ENCODE results near the gene INTS11. TPM values are rescaled to one million over a fixed set of nuclear protein-coding genes. Genes with fewer than 3 reads are reported as not detected.
"Not testable (repeated sequence)": the region's sequence is repeated elsewhere in the genome, so short reads cannot be mapped to it uniquely, and the experiment has no call there.

Gene INTS11
- 100 to 1,000 TPM in 1 of 3 donors, 10 to 100 TPM in 2; 92.8 to 117 (median 98.6) TPM for polyA plus RNA-seq

DNA sequence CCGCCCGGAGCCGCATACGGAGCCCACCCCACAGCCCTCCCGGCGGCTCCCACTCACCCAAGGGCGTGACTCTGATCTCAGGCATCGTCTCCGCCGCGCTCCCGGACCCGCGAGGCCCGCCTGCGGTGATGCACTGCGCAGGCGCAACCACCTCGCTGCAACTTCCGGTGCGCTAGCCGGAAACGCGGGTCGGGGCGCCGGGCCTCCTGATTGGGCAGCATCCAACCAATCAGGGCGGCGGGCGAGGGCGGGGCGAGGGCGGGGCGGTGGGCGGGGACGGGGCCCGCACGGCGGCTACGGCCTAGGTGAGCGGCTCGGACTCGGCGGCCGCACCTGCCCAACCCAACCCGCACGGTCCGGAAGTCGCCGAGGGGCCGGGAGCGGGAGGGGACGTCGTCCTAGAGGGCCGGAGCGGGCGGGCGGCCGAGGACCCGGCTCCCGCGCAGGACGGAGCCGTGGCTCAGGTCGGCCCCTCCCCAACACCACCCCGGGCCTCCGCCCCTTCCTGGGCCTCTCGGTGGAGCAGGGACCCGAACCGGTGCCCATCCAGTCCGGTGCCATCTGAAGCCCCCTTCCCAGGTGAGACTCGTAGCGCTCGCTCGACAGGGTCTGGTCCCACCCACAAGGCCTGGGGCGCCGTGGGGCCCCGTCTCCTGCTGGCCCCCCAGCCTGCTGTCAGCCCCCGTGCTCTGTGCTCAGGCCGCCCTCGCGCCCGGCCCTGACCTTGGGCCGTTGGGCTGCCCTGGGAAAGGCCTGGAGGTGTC lies at the start of gene INTS11, which contains the start of gene CPTP:
TSS of gene INTS11 (minus strand) at position 137 of the 764 bp plus-strand sequence. CDS start at position 85, 52 bp downstream.
TSS of gene CPTP (plus strand) at position 279 of the 764 bp plus-strand sequence. CDS start 2,109 bp downstream, outside the sequence.
- no peak within 1 kb of the TSS for H3K27ac ChIP-seq (ENCODE audit: low read depth, low read length)
- 0 to 2% (median 0%) methylated on average over 64 to 84 of the region's 84 CpGs for WGBS, 3 donors

DNA sequence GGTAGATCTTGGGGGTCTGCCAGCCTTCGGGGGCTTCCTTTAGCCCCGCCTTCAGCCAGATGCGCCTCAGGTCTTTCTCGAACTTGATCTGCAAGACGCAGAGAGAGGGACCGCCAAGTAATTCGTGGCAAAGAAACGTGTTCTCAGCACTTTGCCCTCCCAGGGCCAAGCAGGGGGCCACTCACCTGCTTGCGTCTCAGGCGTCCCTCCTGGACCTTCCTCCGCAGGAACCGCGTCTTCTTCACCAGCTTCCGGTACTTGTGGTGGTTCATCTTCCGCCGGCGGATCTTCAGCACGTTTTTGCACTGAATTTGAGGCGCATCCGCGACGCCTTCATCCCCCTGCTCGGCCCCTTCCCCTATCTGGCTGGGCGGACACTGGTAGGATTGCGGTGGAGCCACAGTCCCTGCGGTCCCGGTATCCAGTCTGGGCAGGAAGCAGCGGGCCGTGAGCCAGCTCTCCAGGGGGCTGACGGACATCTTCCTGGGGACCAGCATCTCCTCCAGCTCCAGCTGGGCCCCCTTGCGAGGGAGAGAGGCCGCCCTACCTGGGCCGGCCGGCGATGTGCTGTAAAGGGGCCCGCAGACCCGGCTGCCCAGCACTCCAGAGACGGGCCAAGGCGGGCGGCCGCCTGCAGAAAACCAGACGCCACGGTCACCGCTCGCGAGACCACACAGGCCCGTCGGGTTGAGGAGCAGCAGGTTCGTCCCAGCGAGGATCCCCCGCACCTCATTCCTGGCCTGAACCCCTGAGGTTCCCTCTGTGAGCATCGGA lies 49.5 kb upstream of the INTS11 start:
- no peak overlapping the region for H3K27ac ChIP-seq (ENCODE audit: low read depth, low read length)
- 47 to 51% (median 50%) methylated on average over 42 to 52 of the region's 52 CpGs for WGBS, 3 donors

DNA sequence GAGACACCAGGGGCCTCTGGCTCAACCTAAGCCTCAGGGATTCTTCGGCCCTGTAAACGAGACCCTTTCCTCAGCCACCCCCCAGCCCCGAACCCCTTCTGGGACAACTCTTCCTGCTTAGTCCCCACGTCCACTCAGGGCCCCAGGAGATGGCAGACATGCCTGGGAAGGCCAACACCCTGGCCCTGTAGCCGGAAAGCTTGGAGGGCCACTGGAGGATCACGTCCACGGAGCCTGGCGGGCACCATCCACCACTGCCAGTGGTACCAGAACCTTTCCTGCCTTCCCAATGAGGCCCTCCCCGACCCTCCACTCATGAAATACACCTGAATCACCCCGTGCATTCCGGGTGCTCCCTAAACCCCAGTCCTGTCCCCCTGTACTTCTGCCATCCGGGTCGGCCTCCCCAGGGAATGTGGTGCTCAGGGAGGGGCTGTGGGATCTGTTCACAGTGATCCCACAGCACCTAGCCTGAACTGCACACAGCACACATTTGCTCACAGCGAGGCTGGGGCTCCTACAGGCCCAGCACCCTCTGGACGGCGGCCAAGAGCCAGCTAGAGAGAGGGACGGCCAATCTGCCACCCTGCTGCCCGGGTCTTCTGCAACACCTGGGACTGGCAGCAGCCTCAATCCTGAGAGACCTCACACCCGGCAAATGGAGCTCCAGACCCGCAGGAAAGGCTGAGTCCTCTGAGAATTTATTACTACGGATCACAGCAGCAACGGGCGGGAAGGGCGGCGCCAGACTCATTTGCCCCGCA lies 48.8 kb upstream of the INTS11 start:
- 78 to 87% (median 86%) methylated on average over 26 of the region's 26 CpGs for WGBS, 3 donors
- H3K27ac ChIP-seq (ENCODE audit: low read depth, low read length), result no peak overlapping the region

DNA sequence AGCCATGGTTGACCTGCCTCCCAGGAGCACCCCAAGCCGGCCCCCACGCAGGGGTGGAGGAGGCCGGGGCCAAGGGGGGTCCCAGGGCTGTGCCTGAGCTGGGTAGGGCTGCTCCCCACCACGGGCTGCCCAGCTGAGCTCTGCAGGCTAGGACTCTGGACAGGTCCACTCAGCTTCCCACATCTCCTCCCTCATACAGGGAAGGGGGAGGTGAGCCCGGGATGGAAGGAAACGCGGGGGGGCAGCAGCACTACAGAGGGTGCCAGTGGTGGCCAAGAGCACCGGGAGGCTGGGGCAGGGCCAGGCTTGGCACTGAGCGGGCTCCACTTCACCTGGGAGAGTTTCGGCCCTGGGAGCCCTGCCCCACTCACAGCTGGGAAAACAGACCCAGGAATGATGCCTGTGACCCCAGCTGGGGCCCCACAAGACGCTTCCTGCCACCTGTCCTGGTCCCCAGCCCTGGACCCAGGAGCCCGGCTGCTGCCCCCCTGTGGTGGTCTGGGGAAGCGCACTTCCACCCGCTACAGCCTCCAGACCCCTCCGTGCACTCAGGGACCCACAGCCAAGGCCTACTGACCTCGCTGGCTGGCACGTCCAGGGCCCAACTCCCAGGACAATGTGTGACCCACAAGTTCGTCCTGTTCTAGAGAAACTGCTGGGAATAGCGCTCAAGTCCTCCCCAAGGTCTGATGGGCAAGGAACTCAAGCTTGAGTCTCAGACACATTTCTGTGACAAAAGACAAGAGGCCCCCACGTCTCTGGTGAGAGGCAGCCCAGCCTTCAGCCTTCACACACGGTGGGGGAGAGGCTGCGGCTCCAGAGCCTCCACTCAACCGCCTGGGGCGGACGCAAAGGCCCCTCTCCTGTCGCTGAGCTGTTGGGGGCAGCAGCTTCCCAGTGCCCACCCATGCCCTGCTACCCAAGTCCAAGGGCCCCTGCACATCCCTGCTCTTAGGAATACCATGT lies 47.6 kb upstream of the INTS11 start:
- H3K27ac ChIP-seq (ENCODE audit: low read depth, low read length), result no peak overlapping the region
- 24 to 30% (median 26%) methylated on average over 26 of the region's 26 CpGs for WGBS, 3 donors

DNA sequence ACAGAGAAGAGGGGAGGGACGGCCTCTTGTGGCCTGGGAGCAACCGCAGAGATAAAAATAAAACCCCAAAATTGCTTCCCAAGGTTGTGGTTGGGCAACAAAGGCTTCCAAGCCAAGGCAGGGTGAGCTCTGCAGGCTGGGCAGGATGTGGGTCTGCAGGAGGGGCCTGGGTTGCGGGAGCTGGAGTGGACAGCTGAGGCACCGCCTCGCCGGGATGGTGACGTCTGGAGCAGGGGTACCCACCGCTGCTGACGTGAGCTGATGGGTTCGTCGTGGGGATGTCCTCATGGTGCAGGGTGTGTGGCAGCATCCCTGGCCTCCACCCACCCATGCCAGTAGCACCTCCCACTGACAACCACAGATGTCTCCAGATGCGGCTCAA lies 46.9 kb upstream of the INTS11 start:
- H3K27ac ChIP-seq (ENCODE audit: low read depth, low read length), result no peak overlapping the region
- 34 to 59% (median 41%) methylated on average over 12 of the region's 12 CpGs for WGBS, 3 donors

DNA sequence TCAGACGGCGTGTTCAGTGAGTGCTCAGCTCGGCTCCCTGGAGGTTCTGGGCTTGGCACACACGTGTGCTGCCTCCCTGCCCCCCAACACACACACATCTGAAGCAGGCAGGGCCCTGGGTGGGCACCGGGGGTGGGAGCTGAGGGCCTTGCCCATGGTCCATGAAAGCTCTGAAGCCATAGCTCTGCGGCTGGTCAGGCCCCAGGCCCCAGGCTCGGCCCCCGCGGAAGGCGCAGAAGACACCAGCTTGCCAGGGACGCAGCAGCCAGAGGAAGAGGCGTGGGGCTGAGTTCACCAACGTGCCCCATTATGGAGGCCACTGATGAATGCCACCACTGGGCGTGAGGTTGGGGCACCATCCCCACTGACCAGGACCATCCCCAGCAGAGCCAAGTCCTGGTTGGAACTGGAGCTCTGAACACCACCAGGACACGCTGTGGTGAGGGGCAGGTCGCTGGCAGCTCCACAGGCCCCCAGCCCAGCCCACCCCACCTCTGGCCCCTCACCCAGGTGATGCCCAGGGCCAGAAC lies 46.4 kb upstream of the INTS11 start:
- WGBS, 3 donors, result 75 to 84% (median 80%) methylated on average over 15 to 16 of the region's 16 CpGs

DNA sequence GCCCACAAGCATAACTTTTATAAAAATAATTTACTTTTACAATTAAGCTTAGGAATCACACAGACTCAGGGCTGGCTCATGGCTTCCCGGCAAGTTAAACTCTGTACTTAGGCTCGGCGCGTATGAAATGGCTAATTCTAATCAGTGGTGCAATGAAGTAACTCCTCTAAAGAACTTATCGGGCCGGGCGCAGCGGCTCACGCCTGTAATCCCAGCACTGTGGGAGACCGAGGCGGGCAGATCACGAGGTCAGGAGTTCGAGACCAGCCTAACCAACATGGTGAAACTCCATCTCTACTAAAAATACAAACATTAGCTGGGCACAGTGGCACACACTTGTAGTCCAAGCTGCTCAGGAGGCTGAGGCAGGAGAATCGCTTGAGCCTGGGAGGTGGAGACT lies 45.6 kb upstream of the INTS11 start:
- not testable (repeated sequence) for H3K27ac ChIP-seq (ENCODE audit: low read depth, low read length)
- 90 to 95% (median 93%) methylated on average over 14 of the region's 14 CpGs for whole genome bisulfite sequencing, 3 donors

More for the DNA sequence above, 46.4 kb upstream of the INTS11 start:
- H3K27ac ChIP-seq (ENCODE audit: low read depth, low read length), result no peak overlapping the region

DNA sequence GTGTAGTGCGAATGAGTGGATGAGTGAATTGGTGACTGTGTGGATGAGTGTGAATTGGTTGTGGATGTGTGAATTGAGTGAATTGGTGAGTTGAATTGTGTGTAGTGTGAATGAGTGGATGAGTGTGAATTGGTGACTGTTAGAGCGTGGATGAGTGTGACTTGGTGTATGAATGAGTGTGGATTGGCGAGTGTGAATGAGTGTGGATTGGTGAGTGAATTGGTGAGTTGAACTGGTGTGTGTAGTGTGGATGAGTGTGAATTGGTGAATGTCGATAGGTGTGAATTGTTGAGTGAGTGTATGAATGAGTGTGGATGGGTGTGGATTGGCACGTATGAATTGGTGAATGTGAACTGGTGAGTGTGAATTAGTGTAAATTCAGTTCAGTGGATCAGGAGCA lies 42.9 kb upstream of the INTS11 start:
- 95 to 98% (median 98%) methylated on average over 5 of the region's 5 CpGs for WGBS, 3 donors
- H3K27ac ChIP-seq (ENCODE audit: low read depth, low read length), result no peak overlapping the region

DNA sequence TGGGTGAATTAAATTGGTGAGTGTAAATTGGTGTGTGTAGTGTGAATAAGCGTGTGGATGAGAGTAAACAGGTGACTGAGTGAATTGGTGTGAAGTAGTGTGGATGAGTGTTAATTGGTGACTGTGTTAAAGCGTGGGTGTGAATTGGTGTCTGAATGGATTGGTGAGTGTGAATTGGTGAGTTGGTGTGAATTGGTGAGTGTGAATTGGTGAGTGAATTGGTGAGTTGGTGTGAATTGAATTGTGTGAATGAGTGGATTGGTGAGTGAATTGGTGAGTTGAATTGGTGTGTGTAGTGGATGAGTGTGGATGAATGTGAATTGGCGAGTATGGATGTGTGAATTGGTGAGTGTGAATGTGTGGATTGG lies 42.2 kb upstream of the INTS11 start:
- no peak overlapping the region for H3K27ac ChIP-seq (ENCODE audit: low read depth, low read length)
- WGBS, 3 donors, result 94 to 98% (median 97%) methylated on average over 3 of the region's 3 CpGs

DNA sequence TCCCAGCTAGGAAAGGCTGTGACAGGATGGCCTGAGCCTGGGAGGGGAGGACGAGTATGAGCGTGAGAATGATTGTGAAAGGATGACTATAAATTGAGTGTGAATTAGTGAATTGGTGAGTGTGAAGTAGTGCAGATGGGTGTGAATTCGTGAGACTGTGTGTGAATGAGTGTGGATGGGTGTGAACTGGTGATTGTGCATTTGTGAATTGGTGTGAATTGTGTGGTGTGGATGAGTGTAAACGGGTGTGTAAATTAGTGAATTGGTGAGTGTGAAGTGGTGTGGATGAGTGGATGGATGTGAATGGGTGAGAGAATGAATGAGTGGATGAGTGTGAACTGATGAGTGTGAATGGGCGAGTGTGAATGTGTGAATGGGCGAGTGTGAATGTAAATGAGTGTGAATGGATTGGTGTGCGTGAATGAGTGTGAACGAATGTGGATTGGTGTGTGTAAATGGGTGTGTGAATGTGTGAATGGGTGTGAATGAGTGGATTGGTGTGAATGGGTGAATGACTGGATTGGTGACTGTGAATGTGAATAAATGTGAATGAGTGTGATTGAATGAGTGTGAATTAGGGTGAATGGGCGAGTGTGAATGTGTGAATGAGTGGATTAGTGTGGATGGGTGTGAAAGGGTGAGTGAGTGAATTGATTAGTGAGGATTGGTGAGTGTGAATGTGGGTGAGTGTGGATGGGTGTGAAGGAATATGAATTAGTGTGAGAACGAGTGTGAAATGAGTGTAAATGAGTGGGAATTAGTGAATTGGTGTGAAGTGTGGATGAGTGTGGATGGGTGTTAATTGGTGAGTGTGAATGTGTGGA lies 41.6 kb upstream of the INTS11 start:
- WGBS, 3 donors, result 77 to 87% (median 84%) methylated on average over 10 of the region's 10 CpGs
- no peak overlapping the region for H3K27ac ChIP-seq (ENCODE audit: low read depth, low read length)

DNA sequence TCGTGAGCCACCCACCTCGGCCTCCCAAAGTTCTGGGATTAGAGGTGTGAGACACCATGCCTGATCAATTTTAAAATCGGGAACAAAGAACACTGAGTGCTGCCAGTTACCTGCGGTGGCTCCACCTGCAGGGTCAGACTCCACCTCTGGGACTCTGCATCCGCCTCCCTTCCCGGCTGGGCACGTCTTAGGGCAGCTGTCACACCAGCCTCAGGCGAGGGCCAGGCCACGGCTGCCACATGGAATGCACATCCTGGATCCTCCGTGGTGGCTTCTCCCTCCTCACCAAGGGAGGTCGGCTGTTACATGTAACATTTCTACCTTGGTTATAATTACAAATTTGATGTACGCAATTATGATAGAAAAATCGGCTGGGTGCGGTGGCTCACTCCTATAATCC lies 39.8 kb upstream of the INTS11 start:
- 63 to 84% (median 82%) methylated on average over 14 of the region's 14 CpGs for WGBS, 3 donors
- H3K27ac ChIP-seq (ENCODE audit: low read depth, low read length), result no peak overlapping the region

DNA sequence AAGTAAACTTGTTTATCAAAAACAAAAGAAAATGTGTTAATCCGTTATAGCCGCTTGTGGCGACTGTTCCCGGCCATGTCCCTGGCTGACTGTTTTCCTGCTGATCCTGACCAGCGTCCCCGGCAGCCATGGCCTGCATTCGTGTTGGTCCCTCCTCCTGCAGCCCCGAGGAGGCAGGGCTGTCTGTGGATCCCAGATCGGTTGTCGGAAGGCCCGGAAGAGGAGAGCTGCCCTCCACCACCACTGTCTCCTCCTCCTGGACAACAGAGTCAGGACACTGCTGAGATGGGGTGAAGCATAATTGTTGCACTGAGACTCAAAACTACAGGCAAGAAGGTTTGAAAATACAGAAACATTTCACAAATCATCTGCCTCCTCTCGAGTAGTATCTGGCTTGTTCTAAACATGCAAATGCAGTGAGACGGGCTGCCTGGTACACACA lies 37.5 kb upstream of the INTS11 start:
- WGBS, 3 donors, result 20 to 35% (median 21%) methylated on average over 13 of the region's 13 CpGs
- H3K27ac ChIP-seq (ENCODE audit: low read depth, low read length), result no peak overlapping the region

DNA sequence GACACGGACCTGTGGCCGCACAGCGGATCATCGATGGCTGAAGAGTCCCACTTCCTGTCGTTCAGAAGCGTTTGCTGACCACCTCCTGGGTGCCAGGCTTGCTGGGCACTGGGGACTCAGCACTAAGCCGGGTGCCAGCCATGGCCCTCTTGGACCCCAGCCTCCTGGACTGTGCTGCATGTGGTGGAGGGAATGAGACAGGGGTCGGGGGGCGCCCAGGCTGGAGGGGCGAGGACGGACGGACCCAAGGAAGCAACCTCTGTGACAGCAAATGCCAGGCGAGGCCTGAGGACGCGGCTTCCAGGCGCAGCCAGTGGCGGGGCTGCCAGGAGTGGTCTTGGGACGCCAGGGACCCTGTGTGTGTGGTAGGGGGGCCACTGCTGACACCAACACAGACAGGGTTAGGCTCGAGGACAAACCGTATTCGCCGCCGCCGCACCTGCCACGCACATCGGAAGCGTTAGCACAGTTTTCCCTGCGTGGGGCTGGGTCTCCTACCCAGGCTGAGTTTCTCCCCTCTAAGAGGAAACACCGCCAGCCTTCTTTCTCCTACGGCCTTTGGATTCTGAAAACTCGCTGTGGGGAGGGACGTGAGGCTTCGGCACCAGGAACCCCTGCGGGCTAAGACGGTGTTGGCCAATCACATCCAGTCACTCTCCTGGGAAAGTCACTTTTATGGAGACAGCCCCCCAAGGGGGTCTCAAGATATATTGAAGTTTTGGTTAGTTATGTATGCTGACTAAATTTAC lies 36.9 kb upstream of the INTS11 start:
- peak overlapping the region; percentile 26 for H3K27ac ChIP-seq (ENCODE audit: low read depth, low read length)
- WGBS, 3 donors, result 64 to 78% (median 68%) methylated on average over 34 to 35 of the region's 35 CpGs

DNA sequence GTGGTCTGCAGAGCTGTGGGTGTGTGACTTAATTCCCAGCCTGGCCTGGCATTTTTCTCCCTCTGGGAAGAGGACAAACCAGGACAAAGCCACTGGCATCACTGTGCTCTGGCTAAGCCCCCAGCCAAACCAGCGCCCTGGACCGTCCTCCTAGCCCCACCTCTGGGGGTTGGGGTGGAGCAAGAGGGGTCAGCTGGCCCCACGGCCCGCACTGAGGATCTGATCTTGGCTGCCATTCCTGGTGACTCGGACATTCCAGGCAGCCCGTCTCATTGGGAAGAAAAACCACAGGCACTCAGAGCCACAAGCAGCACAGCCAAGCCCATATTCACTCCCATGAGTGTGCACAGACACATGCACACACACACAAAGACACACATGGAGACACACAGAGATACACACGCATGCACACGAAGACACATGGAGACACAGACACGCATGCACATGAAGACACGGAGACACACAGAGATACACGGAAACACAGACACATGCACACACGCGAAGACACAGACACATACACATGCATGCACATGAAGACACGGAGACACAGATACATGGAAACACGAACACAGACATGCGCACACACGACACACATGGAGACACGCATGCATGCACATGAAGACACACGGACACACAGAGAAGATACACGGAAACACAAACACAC lies 36.2 kb upstream of the INTS11 start:
- H3K27ac ChIP-seq (ENCODE audit: low read depth, low read length), result no peak overlapping the region
- 58 to 76% (median 65%) methylated on average over 20 of the region's 20 CpGs for WGBS, 3 donors

DNA sequence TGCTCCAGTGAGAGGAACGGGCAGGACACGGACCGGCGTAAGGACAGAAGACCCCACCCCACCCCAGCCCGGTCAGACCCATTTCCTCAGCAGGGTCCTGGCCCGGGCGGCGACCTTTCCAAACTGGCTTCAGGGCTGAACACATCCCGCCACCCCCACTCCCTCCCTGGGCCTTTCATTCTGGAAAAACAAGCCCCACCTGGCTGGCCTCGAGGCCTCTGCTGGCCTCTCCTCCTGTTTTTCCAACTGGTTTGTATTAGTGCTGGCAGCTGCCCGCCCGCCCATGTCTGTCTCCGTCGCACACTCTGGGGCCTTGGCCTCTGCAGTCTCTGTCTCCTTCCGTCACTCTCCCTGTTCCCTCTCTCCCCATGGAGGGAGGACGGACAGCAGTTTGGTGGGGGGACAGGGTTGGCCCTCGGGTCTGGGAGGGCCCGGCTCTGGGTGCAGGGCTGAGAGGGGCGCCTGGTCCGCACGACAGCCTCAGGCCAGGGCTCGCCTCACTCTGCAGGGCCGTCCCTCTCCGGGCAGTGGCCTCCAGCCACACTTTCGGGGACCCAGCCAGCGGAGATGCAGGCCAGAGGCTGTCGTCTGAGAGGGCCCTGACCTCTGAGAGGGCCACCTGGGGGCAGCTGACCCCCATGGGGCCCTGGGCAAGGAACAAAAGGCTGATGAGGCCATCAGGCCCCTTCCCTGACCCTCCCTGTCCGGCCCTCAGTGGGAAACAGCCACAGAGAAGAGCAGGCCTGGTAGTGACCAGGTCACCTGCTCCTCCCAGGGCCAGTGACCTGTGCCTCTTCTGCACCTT lies 35.4 kb upstream of the INTS11 start:
- WGBS, 3 donors, result 56 to 70% (median 60%) methylated on average over 27 to 28 of the region's 28 CpGs
- H3K27ac ChIP-seq (ENCODE audit: low read depth, low read length), result no peak overlapping the region
